Gastroesophageal sphincter (tissue), 4 donors: ENCODE data around the gene UXT. TPM values are rescaled to one million over a fixed set of nuclear protein-coding genes. Genes with fewer than 3 reads are reported as not detected.

Source experiments
- ATAC-seq: fragments of 150-250 bp; one replicate; pipeline ENCODE4 v1.9.1; 2016; ENCODE audit warnings: mild to moderate bottlenecking, moderate library complexity
- H3K27ac ChIP-seq, 4 donors: fragments of 200-600 bp; sonication (generic) in 3 of 4; 1 replicate in 3 of 4; 2 replicates in 1 of 4; pipeline ENCODE4 v1.5.1; 2016 to 2019
- H3K27me3 ChIP-seq: fragments of 200-600 bp; sonication (generic); one replicate; pipeline ENCODE4 v1.5.1; 2019
- H3K36me3 ChIP-seq, 2 donors: fragments of 200-600 bp; sonication (generic); one replicate each; pipeline ENCODE4 v1.5.1; 2019; ENCODE audit warnings: control low read depth in 1 of 2
- H3K4me1 ChIP-seq, 3 donors: fragments of 200-600 bp; sonication (generic); 1 replicate in 2 of 3; 2 replicates in 1 of 3; pipeline ENCODE4 v1.5.1; 2016 to 2019; ENCODE audit warnings: control low read depth in 2 of 3
- H3K4me3 ChIP-seq, 2 donors: fragments of 200-600 bp; sonication (generic); one replicate each; pipeline ENCODE4 v1.5.1; 2019; ENCODE audit warnings: mild to moderate bottlenecking in 1 of 2, moderate library complexity in 1 of 2
- H3K9me3 ChIP-seq, 3 donors: fragments of 200-600 bp; sonication (generic); one replicate each; pipeline ENCODE4 v1.5.1; 2017 to 2019; ENCODE audit warnings: control low read depth in 2 of 3
- EP300 ChIP-seq: sonication (generic); formaldehyde crosslinking; IDR thresholded peaks from one replicate; pipeline ENCODE4 v1.6.1; 2017; ENCODE audit warnings: antibody characterized with exemption, mild to moderate bottlenecking
- POLR2A ChIP-seq, 2 donors: fragments of 450-650 bp; IDR thresholded peaks; one replicate each; pipeline ENCODE4 v1.6.1; 2017; ENCODE audit warnings: antibody characterized with exemption in 2 of 2, mild to moderate bottlenecking in 2 of 2, moderate library complexity in 1 of 2
- POLR2AphosphoS5 ChIP-seq: sonication (generic); formaldehyde crosslinking; IDR thresholded peaks from one replicate; pipeline ENCODE4 v1.6.1; 2017; ENCODE audit warnings: antibody characterized with exemption
- WGBS, 2 donors: methylation state at CpG; one replicate each; pipeline ENCODE4 v1.1.5; 2018; ENCODE audit warnings: low coverage in 1 of 2; 5-methylcytosine and 5-hydroxymethylcytosine counted together
- total RNA-seq, 4 donors: library from RNA; depleted of rRNA; stranded (reverse); fragments of >200 nt; gene quantifications; one replicate each; pipeline ENCODE4 v1.1.0, GENCODE V29; 2016
- TF ChIP-seq, protein P1 (sequence below), 4 experiments: fragments of 200-600 bp in 2 of 4; fragments of 450-650 bp in 2 of 4; sonication (generic) in 1 of 4; IDR thresholded peaks; one replicate each; pipeline ENCODE4 v1.5.1; 2017 to 2019; ENCODE audit warnings: antibody characterized with exemption in 4 of 4, mild to moderate bottlenecking in 2 of 4, moderate library complexity in 2 of 4

Gene UXT
- total RNA-seq, 4 donors from 2014 or later = 66.5 to 112 (median 79.1) TPM

DNA sequence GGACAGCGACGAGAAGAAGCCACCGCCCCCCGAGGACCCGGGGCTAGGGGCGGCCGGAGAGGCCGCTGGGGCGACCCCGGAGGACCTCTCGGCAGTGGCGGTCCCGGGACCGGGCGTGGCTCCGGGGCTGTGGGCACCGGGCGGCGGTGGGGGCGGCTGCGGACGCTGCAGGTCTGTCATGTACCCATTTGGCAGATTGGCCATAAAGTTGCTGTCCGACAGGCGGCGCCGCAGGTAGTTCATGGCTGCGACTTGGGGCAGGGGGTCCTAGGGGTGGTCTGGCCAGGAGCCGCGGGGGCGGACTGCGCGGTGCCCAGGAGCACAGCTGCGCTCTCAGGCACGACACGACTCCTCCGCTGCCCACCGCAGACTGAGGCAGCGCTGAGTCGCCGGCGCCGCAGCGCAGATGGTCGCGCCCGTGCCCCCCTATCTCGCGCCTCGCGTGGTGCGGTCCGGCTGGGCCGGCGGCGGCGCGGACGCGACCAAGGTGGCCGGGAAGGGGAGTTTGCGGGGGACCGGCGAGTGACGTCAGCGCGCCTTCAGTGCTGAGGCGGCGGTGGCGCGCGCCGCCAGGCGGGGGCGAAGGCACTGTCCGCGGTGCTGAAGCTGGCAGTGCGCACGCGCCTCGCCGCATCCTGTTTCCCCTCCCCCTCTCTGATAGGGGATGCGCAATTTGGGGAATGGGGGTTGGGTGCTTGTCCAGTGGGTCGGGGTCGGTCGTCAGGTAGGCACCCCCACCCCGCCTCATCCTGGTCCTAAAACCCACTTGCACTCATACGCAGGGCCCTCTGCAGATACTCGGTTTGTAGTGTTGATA, 39.3 kb downstream of the UXT start, which contains the start of gene SYN1:
TSS of gene SYN1 (minus strand) at position 372 of the 817 bp plus-strand sequence. CDS start at position 243, 129 bp downstream.
- Histone ChIP-seq H3K9me3 (no peaks in the 10 kb centered on the region), H3K4me1 (peaks cover 0 to 18% (median 0%) of the 10 kb centered on the region in 3 donors), H3K4me3 (peak within 1 kb of the TSS in 1 of 2 donors; percentile 39), H3K36me3 (no peaks in the 10 kb centered on the region), H3K27ac (no peak within 1 kb of the TSS), H3K27me3 (peaks cover 13% of the 10 kb centered on the region)
- TF ChIP-seq POLR2A (IDR thresholded peaks at IDR 0.05) (no peak), POLR2AphosphoS5 (peak; percentile 7)
- TF ChIP-seq, protein P1, sequence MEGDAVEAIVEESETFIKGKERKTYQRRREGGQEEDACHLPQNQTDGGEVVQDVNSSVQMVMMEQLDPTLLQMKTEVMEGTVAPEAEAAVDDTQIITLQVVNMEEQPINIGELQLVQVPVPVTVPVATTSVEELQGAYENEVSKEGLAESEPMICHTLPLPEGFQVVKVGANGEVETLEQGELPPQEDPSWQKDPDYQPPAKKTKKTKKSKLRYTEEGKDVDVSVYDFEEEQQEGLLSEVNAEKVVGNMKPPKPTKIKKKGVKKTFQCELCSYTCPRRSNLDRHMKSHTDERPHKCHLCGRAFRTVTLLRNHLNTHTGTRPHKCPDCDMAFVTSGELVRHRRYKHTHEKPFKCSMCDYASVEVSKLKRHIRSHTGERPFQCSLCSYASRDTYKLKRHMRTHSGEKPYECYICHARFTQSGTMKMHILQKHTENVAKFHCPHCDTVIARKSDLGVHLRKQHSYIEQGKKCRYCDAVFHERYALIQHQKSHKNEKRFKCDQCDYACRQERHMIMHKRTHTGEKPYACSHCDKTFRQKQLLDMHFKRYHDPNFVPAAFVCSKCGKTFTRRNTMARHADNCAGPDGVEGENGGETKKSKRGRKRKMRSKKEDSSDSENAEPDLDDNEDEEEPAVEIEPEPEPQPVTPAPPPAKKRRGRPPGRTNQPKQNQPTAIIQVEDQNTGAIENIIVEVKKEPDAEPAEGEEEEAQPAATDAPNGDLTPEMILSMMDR (IDR thresholded peaks at IDR 0.05) = peak in 2 of 4 experiments; percentile 36 to 55
- ATAC-seq = peak; percentile 85
- WGBS, 2 donors = no CpG with 5 or more reads among the region's 88 CpGs

DNA sequence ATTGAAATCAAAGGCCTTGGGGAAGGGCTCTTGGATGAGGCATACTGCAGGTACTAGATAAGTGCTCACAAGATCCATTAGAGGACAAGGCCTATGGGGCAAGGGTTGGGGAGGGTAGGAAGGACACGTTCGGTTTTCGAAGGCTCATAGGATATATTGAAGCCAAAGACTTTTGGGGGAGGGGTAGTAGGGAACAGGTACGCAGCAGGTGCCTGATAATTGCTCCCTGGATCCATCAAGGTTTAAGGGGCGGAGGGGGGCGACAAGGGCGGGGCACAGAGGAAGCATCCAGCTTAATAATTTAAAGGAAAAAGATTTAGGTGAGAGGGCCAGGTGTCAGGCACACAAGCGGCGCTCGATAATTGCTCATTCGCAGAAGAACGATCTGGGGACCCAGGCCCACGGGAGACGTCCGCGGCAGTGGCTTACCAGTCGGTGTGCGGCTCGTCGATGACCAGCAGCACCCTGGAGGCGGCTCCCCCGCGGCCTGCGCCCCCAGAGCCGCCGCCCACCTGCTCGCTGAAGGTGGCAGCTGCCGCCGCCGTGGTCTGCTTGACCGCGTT, 40.0 kb downstream of the UXT start:
- TF ChIP-seq EP300 (no peak), POLR2AphosphoS5 (no peak), POLR2A (IDR thresholded peaks at IDR 0.05) (no peak)
- TF ChIP-seq, protein P1 (IDR thresholded peaks at IDR 0.05) = no peak
- WGBS, 2 donors = 49 to 72% methylated on average over 4 to 6 of the region's 32 CpGs
- Histone ChIP-seq H3K27ac (no peak overlapping the region), H3K36me3 (no peaks in the 10 kb centered on the region), H3K4me1 (peaks cover 0 to 18% (median 0%) of the 10 kb centered on the region in 3 donors), H3K9me3 (no peaks in the 10 kb centered on the region), H3K4me3 (peak overlapping the region in 1 of 2 donors; percentile 39), H3K27me3 (peaks cover 13% of the 10 kb centered on the region)
- no peak for ATAC-seq

DNA sequence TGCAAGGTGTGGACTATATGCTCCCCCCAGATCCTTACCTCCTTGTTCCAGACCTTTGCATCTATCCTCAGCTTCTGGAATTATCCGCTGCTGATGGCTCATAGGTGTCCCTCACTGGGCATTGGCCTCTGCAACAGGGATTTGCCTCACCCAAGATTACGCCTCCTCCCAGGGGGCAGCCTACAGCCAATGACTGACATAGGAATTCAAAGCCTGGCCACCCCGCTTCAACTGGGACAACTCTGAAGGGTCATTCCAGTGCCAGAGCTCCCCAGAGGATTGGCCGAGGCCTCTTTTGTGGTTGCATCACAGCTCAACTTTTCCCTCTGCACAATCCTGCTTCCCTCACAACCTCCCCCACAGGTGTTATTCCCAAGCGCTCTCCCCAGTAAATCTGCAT, 44.4 kb downstream of the UXT start:
- no peak for TF ChIP-seq POLR2A (IDR thresholded peaks at IDR 0.05)
- TF ChIP-seq POLR2AphosphoS5 = no peak
- TF ChIP-seq EP300 = no peak
- TF ChIP-seq, protein P1 (IDR thresholded peaks at IDR 0.05) = no peak
- Histone ChIP-seq H3K9me3 (no peaks in the 10 kb centered on the region), H3K27ac (no peak overlapping the region), H3K27me3 (peaks cover 6% of the 10 kb centered on the region), H3K4me3 (no peak overlapping the region), H3K36me3 (no peaks in the 10 kb centered on the region), H3K4me1 (peaks cover 0 to 5% (median 0%) of the 10 kb centered on the region in 3 donors)
- no peak for ATAC-seq
- WGBS, 2 donors = 71 to 100% methylated on average over 1 of the region's 5 CpGs

DNA sequence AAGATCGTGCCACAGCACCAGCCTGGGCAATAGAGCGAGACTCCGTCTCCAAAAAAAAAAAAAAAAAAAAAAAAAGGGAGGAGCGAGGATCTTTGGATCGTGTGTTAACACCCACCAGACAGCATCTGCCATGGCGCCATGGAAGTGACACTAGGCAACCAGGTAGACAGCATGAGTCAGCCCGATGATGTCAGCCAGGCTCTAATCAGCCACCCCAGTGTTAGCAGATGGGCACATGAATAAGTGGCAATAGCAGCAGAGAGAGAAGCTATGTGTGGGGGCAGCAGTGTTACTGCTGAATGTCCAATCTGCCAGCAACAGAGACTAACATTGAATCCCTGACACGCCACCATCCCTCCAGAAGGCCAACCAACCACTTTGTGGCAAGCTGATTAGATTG, 45.9 kb downstream of the UXT start:
- H3K27me3 ChIP-seq = no peaks in the 10 kb centered on the region

More for the DNA sequence above, 45.9 kb downstream of the UXT start:
- Histone ChIP-seq H3K4me1 (no peaks in the 10 kb centered on the region), H3K27ac (no peak overlapping the region), H3K9me3 (no peaks in the 10 kb centered on the region), H3K36me3 (no peaks in the 10 kb centered on the region), H3K4me3 (no peak overlapping the region)
- ATAC-seq = no peak
- 71 to 80% methylated on average over 1 to 5 of the region's 8 CpGs for WGBS, 2 donors
- no peak for TF ChIP-seq POLR2A (IDR thresholded peaks at IDR 0.05)
- TF ChIP-seq, protein P1 (IDR thresholded peaks at IDR 0.05) = no peak
- no peak for TF ChIP-seq POLR2AphosphoS5
